ENCODE measurements around the gene BORCS5. TPM values are rescaled to one million over a fixed set of nuclear protein-coding genes. Genes with fewer than 3 reads are reported as not detected.

BORCS5 gene
- total RNA-seq, 1 experiment from 2014 or later = 7.8 TPM

DNA sequence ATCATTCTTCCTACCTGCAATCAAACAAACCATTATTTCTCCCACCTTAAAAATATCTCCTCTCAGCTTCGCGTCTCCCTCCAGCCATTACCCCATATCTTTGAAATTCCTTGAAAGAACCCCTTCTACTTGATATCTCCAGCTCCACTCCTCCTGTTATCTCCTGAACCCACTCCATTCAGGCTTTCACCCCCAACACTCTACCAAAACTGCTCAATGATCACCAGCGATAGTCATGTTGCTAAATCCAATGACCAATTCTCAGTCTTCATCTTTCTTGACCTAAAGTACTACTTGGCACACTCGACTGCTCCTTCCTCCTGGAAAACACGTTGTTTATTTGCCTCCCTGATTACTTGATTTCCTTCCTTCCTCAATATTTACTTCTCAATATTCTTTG lies 135.7 kb downstream of the BORCS5 start:
- no peaks in the 10 kb centered on the region for H3K36me3 ChIP-seq (ENCODE audit: control insufficient read depth, insufficient read depth, low read length)
- intact Hi-C loops (cut with micrococcal nuclease; ENCODE audit: unreplicated experiment) (no loop called here), in situ Hi-C loops (cut with HindIII; ENCODE audit: low pct_unique_long_range_greater_than_20kb, low sequenced_read_pairs) (no loop called here)
- ATAC-seq = no peak
- no peaks in the 10 kb centered on the region for H3K4me1 ChIP-seq (ENCODE audit: control insufficient read depth, insufficient read depth, low read length)
- ChIA-PET POLR2A (no interaction called here), CTCF (no interaction called here)
- no peak for DNase-seq (ENCODE audit: low read depth, low spot score)
- TF ChIP-seq, protein P1, sequence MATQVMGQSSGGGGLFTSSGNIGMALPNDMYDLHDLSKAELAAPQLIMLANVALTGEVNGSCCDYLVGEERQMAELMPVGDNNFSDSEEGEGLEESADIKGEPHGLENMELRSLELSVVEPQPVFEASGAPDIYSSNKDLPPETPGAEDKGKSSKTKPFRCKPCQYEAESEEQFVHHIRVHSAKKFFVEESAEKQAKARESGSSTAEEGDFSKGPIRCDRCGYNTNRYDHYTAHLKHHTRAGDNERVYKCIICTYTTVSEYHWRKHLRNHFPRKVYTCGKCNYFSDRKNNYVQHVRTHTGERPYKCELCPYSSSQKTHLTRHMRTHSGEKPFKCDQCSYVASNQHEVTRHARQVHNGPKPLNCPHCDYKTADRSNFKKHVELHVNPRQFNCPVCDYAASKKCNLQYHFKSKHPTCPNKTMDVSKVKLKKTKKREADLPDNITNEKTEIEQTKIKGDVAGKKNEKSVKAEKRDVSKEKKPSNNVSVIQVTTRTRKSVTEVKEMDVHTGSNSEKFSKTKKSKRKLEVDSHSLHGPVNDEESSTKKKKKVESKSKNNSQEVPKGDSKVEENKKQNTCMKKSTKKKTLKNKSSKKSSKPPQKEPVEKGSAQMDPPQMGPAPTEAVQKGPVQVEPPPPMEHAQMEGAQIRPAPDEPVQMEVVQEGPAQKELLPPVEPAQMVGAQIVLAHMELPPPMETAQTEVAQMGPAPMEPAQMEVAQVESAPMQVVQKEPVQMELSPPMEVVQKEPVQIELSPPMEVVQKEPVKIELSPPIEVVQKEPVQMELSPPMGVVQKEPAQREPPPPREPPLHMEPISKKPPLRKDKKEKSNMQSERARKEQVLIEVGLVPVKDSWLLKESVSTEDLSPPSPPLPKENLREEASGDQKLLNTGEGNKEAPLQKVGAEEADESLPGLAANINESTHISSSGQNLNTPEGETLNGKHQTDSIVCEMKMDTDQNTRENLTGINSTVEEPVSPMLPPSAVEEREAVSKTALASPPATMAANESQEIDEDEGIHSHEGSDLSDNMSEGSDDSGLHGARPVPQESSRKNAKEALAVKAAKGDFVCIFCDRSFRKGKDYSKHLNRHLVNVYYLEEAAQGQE (IDR thresholded peaks at IDR 0.05; ENCODE audit: insufficient read depth in 1 of 2, low read depth in 2 of 2, low read length in 1 of 2) = no peak
- TF ChIP-seq, protein P2, sequence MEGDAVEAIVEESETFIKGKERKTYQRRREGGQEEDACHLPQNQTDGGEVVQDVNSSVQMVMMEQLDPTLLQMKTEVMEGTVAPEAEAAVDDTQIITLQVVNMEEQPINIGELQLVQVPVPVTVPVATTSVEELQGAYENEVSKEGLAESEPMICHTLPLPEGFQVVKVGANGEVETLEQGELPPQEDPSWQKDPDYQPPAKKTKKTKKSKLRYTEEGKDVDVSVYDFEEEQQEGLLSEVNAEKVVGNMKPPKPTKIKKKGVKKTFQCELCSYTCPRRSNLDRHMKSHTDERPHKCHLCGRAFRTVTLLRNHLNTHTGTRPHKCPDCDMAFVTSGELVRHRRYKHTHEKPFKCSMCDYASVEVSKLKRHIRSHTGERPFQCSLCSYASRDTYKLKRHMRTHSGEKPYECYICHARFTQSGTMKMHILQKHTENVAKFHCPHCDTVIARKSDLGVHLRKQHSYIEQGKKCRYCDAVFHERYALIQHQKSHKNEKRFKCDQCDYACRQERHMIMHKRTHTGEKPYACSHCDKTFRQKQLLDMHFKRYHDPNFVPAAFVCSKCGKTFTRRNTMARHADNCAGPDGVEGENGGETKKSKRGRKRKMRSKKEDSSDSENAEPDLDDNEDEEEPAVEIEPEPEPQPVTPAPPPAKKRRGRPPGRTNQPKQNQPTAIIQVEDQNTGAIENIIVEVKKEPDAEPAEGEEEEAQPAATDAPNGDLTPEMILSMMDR (IDR thresholded peaks at IDR 0.05) = no peak
- TF ChIP-seq POLR2AphosphoS5 (IDR thresholded peaks at IDR 0.05; ENCODE audit: low read depth, low read length) (no peak), TCF7L2 (IDR thresholded peaks at IDR 0.05; ENCODE audit: low read depth, low read length) (no peak), SIN3A (IDR thresholded peaks at IDR 0.05; ENCODE audit: borderline replicate concordance, insufficient read depth, low read depth, low read length) (no peak)
- H3K27ac ChIP-seq (ENCODE audit: low read length) = no peak overlapping the region
- no peak overlapping the region for H3K4me3 ChIP-seq (ENCODE audit: low read depth in 2 of 2, low read length in 2 of 2)
- no peaks in the 10 kb centered on the region for H3K9me3 ChIP-seq (ENCODE audit: control insufficient read depth, insufficient read depth, low read depth, low read length)
- no peaks in the 10 kb centered on the region for H3K27me3 ChIP-seq (ENCODE audit: control insufficient read depth, insufficient read depth, low read length)
- BruUV-seq (replicated peaks) = no TSS peak

DNA sequence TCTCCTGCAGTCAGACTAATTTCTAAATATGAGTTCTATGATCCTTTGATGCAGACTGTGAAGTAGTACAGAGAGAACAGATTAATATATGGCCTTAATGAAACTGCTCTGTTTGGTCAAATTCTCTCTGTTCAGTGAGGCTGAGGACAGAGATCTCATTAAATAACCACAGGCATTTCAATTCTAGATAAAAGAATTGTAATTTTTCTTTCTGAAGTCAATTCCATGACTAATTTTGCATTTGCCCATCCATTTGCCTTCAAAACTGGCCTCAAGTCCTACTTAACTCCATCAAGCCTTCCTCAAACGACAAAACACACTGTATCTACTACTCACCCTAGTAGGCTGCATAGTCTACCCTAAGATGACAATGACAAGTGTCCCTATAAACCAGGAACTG lies 138.7 kb downstream of the BORCS5 start:
- BruUV-seq (replicated peaks) = no TSS peak
- intact Hi-C loops (cut with micrococcal nuclease; ENCODE audit: unreplicated experiment) (no loop called here), in situ Hi-C loops (cut with HindIII; ENCODE audit: low pct_unique_long_range_greater_than_20kb, low sequenced_read_pairs) (no loop called here)
- Histone ChIP-seq H3K4me3 (ENCODE audit: low read depth in 2 of 2, low read length in 2 of 2) (no peak overlapping the region), H3K4me1 (ENCODE audit: control insufficient read depth, insufficient read depth, low read length) (no peaks in the 10 kb centered on the region), H3K27ac (ENCODE audit: low read length) (no peak overlapping the region), H3K9me3 (ENCODE audit: control insufficient read depth, insufficient read depth, low read depth, low read length) (no peaks in the 10 kb centered on the region), H3K27me3 (ENCODE audit: control insufficient read depth, insufficient read depth, low read length) (no peaks in the 10 kb centered on the region), H3K36me3 (ENCODE audit: control insufficient read depth, insufficient read depth, low read length) (no peaks in the 10 kb centered on the region)
- ATAC-seq (no peak), DNase-seq (ENCODE audit: low read depth, low spot score) (no peak)
- ChIA-PET POLR2A (interaction anchor here (0.5 kb wide), 1 partner anchor 37 kb away, joined by 7 read pairs; no protein-coding TSS in a partner anchor), CTCF (no interaction called here)
- TF ChIP-seq SIN3A (IDR thresholded peaks at IDR 0.05; ENCODE audit: borderline replicate concordance, insufficient read depth, low read depth, low read length) = no peak
- TF ChIP-seq POLR2AphosphoS5 (IDR thresholded peaks at IDR 0.05; ENCODE audit: low read depth, low read length) = no peak
- TF ChIP-seq TCF7L2 (IDR thresholded peaks at IDR 0.05; ENCODE audit: low read depth, low read length) = no peak
- TF ChIP-seq, protein P1 (IDR thresholded peaks at IDR 0.05; ENCODE audit: insufficient read depth in 1 of 2, low read depth in 2 of 2, low read length in 1 of 2) = no peak
- TF ChIP-seq, protein P2 (IDR thresholded peaks at IDR 0.05) = no peak

Measured in Panc1 (cell line).